NCI-H1436 (cell line): ENCODE measurements around the gene MEF2A.

Source experiments
- DNase-seq: peaks from one replicate; lab custom pipeline; 2025; lab: John Stamatoyannopoulos, UW

MEF2A gene

DNA sequence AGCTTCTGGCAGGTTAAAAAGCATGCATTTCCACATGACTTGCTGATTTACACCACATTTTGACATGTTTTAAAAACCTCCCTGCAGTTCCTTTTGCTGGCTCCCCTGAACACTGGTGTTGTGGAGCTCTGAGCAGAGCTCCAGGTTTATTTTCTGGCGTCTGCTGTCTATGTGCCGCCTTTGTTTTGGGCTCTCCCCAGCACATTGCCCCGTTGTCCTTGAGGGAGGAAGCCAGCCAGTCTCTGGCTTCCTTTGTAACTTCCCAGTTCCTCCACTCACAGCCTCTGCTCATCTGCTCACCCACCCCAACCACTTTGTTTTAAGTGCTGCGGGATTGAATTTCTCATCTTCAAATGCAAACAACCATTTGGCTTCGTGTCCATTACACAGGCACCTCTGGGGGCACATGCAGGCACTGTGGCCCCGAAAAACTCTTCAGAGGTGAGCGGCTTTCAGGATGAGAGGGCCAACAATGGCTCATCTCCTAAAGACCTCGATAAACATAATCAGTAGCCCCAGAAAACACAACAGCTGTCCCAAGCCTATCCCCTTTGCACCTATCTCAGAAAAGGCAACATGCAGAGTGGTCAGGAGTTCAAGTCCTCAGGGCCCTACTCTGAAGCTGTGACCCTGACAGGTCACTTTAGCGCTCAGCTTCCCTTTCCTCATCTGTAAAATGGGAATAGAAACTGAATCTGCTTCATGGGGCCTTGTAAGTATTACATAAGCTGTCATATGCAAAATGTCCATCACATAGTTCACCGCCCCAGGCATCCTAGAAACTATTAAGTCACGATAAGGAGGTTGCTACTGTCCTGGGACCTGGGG, 1.3 kb upstream of the MEF2A start:
- no peak for DNase-seq

DNA sequence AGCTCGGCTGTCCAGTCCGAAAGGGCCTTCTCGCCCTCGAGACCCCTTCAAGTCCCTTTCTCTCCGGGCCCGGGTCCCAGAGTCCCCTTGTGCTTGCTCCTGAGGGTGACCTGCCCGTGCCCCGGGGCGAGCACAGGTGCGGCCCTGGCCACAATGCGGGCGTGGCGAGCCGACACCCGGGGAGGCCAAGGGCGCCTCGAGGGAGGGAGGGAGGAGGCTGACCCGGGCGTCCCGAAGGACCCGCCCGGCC, 810 bp upstream of the MEF2A start:
- no peak for DNase-seq

DNA sequence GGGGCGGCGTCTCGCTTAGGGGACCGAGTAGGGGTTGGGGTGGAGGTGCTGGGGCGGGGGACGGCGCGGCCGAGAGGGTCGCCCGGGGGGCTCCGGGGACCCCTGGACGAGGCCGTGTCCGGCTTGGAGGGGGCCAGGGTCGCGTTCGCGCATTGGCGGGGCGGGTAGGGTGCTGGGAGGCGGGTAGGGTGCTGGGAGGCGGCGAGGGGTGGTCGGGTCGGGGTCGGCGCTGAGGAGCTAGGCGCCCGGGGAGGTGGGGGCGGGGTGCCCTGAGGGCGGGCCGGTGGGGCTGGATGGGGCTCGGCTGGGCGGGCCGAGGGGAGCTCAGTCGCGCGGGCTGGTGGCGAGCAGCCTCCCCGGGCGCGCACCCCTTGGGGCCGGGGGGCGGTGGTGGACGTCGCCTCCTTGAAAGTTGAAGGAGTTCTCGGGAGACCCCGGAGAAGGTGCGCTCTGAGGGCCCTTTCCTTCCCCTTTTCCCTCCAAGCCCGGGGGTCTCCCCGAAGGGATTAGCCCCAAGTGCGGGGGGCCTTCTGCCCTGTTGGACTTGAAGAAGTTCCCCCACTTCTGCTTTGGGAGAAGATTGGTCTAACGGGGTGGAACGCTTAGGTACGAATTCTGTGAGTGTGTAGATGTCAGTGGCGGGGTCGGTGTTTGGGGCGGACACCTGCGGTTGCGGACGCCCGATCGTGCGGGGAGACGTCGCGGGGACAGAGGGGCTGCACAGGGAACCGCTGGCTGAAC, 543 bp downstream of the MEF2A start:
- no peak for DNase-seq

DNA sequence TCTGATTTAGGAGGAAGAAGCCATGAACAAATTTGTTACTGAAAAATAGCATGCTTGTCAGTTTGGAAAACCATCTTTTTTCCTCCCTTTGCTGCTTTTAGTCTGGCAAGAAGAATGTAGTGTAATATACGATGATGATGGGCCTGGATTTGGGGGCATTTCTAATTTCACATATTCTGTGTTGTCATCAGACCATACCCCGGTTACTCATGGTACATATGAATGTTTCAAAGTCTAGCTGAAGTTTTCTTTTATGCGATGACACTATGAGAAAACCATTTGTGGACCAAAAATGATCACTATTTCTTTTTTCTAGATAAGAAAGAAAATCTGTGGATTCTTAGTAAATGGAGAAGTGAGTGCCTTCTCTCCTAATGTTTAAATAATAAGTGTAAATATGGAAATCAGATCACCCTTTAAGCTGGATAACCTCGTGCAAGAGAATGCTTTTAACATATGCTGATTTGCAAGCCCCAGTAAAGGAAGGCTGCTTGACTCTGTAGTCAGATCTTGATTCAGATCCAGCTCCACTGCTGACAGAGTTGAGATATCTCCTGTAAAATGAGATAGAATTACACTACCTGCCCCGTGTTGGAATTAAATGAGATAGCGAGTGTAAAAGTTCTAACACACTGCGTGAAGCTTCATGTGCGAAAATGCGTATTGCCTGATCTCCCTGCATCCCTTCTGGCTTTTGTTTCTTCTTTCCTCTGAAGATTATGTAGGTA, 3.0 kb downstream of the MEF2A start:
- no peak for DNase-seq

DNA sequence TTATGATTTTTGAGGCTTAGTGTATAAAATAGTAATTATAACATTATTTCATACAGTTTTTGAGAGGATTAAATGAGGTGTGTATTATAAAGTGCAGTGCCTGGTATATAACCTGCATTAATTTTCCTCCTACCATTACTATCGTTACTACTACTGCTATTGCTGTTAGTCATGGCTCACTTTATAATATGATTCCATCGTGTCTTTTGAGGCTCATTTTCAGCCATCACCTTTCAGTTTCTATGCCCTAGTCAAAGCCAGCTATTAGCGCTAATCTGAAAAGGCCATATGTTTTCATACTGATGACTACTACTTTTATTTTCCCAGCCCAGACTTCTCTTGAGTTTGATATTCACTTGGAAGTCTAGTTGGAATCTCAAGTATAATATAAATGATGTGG, 5.5 kb downstream of the MEF2A start:
- DNase-seq, result no peak

DNA sequence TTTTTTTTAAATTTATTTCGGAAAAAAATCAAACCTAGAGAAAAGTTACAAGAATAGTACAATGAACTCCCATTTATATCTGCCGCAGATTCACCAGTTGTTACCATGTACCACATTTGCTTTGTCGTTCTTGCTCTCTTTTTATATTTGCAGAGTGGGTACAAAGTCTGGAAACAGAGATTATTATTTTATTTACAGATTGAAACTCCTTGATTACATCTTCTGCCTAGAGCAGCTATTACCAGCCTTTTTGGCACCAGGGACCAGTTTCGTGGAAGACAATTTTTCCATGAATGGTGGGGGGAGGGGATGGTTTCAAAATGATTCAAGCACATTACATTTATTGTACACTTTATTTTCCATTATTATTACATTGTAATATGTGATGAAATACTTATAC, 8.3 kb downstream of the MEF2A start:
- no peak for DNase-seq

DNA sequence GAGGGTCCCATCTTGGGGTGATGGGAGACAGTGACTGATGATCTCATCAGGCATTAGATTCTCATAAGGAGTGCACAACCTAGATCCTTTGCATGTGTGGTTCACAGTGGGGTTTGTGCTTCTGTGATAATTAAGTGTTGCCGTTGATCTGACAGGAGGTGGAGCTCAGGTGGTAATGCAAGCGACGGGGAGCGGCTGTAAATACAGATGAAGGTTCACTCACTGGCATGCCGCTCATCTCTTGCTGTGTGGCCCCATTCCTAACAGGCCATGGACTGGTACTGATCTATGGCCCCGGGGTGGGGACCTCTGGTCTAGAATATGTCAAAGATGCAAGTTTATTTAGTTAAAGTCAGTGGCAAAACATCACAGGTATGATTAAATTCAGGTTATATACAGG, 8.7 kb downstream of the MEF2A start:
- no peak for DNase-seq

DNA sequence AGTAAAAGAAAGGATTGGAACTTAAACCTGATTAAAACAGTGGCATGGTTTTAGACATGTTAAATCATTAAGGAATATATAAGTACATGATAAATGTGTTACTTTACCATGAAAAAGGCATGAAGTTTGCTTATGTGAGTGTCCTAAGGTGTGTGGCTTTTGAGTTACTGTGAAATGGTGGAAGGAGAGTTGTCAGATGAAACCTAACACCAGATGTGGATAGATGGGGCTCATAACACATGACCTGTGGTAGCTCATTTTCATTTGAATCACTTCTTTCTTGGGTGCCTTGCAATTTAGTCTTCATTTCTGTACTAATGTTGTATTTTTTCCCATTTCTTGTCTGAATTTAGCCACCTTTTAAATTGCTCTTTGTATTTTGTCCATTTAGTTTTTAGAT, 13.0 kb downstream of the MEF2A start:
- DNase-seq, result no peak

DNA sequence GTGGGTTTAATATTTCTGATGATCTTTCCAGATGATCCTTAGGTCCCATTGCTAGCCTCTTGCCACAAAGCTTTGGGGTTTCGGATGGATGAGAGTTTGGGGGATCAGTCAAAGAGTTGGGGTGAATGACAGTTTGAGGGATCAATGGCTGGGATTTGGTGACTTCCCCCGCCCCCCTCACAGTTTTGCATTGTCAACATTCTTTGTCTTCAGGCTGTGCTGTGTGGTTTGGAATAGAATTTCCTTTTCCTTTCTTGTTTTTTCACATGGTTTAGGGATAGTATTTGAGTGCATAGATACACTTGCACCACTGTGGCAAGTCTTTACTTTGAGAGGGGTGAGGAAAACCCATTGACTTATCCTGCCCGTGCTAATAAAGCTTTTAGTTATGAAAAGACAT, 14.3 kb downstream of the MEF2A start:
- no peak for DNase-seq

DNA sequence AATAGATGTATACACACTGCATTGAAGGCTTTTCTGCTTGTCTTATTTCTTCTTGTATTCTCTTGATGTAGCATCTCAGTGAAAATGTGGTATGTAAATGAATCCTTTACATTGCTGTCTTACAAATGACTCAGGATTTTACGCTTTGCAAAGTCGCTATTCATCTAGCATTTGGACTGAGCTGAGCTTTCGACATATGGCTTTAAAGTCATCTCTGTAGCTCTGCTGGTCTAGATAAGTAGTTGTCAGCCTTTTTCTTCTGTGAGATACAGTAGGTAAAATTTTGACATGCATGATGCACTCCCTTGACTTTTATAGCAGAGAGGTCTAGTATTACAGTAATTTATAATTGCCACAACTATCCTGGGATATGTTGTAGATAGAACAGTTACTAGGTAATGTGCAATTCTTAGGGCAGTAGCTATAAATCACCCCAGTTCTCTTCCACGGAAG, 16.8 kb downstream of the MEF2A start:
- no peak for DNase-seq

DNA sequence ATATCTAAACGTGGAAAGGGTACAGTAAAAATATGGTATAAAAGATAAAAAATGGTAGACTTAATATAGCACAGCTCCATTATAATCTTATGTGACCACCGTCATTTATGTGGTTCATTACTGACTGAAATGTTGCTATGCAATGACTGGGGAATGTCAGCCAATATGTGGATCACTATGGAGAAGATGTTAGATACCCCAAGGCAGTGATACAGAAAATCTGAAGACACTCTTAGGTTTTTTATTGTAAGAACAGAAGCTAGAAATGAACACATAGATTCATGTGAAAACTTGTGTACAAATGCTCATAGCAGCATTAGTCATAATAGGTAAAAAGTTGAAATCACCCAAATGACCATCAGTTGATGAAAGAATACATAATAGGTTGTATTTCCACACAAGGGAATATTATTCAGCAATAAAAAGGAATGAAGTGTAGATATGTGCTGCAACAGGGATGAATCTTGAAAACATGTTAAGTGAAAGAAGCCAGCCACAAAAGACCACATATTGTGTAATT, 18.4 kb downstream of the MEF2A start:
- no peak for DNase-seq

DNA sequence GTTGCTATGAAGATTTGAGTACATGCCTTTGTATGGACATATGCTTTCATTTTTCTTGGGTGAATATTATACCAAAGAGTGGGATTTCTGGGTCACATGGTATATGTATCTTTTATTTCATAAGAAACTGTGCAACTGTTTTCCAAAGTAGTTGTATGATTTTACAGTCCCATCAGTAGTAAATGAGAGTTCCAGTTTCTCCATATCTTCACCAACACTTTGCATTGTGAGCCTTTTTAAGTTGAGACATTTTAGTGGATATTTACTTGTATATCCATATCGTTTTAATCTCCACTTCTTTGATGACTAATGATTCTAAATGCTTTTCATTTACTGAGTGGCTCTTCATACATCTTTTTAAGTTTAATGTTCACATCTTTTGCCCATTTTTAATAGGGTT, 20.3 kb downstream of the MEF2A start:
- DNase-seq, result no peak

DNA sequence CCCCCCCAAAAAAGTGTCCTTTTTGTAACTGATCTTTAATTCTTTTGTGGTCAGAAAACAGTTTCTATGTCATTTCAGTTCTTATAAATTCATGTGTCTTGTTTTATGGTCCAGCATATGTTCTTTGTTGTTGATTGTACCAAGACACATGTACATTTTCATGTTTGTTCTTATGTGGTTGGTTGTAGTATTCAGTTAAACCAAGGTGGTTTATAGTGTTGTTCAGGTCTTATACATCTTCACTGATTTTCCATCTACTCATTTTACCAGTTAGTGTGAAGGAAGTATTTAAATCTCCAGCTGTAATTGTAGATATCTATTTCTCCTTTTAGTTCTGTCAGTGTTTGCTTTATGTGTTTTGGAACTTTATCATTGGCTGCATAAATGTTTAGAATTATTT, 24.0 kb downstream of the MEF2A start:
- DNase-seq, result no peak

DNA sequence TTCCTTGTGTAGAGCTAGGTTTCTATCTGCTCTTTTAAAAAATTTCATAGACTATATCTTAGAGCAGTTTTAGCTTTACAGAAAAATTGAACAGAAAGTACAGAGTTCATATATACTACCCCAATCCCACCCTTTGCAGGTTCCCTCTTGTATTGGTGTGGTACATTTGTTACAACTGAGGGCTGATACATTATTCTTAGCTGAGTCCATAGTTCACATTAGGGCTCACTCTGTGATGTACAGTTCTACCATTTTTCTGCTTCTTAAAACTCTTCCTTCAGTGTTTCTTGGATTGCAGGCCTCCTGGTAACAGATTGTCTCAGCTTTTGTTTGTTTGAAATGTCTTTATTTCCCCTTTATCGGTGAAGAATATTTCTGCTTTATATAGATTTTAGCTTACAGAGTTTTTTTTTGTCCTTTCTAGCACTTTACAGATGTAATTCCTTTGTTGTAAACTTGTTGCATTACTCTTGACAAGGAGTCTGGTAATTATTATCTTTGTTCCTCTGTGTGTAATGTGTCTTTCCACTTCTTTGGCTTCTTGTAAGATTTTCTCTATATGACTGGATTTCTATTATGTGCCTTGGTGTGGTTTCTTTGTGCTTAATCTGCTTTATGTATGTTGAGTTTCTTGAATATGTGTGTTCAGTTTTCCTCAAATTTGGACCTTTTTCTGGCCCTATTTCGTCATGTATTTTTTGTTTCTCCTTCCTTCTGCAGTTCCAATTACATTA, 25.3 kb downstream of the MEF2A start:
- DNase-seq, result no peak

DNA sequence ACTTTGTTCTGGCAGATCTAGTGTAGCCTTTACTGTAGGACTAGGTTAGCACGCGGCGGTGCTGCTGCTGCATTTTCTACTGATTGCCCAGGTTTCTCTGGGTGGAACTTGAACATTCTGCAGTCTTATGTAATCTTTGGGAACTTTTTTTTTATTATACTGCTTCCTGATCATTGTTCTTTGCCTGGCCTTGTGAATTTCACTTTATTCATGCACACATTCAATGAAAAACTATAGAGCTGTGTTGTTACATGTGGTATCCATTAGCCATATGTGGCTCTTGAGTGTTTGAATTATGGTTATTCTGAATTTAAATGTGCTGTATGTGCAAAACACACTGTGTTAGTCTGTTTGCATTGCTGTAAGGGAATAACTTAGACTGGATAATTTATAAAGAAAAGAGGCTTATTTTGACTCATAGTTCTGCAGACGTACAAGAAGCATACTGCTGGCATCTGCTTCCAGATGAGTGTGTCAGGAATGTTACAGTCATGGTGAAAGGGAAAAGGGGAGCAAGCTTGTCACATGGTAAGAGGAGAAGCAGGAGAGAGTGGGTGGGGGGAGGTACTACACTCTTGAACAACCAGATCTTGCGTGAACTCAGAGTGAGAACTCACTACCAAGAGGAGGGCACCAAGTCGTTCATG, 26.5 kb downstream of the MEF2A start:
- no peak for DNase-seq

DNA sequence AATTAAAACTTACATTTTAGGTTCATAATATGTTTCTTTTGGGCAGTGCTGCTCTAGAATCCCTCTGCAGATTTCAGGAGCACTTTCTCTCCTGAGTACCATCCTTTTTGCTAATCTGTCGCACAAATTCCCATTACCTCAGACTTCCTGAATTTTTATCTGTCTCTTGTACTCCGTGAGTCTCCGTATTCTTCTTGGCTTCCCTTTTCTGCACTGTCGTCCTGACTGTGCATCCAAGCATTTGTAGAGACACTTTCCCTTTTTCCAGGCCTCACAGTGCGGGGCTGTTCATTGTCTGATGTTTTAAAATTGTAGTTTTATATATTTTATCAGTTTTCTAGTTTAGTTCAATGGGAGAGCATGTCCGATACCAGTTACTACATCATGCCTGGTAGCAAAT, 27.3 kb downstream of the MEF2A start:
- DNase-seq, result no peak

DNA sequence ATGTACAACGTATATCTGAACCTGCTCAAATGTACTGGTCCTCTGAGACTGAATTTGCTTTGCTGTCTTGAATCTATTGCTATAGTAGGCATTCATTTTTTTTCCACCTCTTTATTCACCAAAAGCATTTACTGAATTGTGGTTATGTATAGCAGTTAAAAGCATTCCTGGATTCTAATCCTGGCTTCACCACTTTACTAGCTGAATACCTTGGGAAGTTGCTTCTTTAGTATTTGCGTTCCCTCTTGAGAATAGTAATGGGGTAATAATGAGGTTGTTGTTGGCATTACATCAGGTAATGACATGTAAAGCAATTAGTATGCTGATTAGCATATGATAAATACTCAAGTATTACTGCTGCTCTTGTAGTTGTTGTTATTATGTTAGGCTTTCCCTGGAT, 29.1 kb downstream of the MEF2A start:
- no peak for DNase-seq

DNA sequence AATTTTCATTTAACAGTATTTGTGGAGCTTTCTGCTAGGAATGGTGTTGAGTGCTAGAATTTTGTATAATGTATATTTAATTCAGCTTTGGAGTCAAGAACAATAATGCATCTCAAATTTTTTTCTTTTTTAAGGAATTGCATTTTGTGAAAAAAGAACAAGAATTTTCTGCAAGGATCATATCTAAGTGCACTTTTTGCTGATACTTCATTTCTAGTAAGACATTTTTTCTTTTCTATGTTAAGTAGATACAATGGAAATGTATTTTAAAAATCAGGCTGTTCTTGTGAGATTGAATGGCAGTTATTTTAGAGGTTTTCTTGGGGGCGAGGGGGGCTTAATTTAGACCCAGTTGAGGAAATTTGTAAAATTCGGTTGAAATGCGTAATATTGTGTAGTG, 32.5 kb downstream of the MEF2A start:
- no peak for DNase-seq

DNA sequence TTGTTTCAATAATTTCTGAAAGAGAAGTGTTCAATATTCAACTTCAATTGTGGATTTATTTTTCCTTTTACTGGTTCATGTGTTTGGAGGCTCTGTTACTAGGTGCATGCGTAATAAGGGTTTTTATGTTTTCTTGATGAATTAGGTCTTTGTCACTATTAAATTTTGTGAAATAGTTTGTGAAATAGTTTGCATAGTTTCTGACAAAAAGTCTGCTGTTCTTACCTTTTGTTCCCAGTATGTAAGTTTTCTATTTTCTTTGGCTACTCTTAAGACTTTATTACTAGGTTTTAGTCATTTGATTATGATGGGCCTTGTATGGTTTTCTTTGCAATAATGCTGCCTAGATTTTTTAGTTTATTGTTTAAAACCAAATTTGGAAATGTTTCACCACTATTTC, 38.0 kb downstream of the MEF2A start:
- no peak for DNase-seq

DNA sequence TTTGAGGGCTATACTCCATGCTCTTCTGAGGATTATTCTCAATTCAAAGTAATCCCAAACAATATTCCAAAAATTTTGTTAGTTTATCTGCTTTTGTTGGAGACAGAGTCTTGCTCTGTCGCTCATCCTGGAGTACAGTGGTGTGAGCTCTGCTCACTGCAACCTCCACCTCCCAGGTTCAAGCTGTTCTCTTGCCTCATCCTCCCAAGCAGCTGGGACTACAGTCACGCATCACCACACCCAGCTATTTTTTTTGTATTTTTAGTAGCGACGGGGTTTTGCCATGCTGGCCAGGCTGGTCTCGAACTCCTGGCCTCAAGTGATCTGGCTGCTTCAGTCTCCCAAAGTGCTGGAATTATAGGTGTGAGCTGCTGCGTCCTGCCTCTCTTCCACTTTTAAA, 39.1 kb downstream of the MEF2A start:
- no peak for DNase-seq

DNA sequence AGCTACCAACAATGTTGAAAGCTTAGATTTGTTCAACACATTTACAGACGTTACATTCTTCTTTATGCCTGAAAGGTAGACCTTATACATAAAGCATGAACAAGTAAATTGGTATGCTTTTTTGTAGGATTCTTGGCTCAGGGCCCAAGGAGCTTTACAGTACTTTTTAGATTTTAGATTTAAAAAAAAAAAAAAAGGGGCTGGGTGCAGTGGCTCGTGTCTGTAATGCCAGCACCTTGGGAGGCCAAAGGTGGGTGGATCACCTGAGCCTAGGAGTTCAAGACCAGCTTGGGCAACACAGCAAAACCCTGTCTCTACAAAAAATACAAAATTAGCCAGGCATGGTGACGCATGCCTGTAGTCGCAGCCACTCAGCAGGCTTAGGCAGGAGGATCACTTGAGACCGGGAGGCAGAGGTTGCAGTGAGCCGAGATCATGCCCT, 39.7 kb downstream of the MEF2A start:
- no peak for DNase-seq

DNA sequence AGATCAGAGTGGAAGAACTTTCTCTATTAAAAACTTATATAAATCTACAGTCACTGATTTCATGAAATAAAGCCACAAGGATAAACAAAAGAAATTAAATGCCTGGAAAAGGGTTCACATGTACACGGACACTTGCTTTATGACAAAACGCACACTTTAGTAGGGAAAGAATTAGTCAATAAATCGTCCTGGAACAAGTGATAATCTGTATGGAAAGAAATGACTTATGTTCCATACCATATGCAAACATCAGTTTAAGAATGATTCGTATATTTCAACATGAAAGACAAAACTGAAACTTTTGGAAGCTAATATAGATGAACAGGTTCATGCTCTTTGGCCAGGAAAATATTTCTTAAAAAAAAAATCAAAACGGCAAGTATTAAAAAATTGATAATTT, 40.2 kb downstream of the MEF2A start:
- DNase-seq, result no peak
